ENCODE results near the gene TRPV4.

TRPV4 gene

GRCh38 chr12:109760930-109761921, 72.0 kb downstream of the TRPV4 start:
- DNase-seq (ENCODE audit: low spot score) = peak; percentile 43

- peak; percentile 45 for DNase-seq (ENCODE audit: low spot score)
These were observed 72.9 kb downstream of the TRPV4 start for GRCh38 chr12:109760031-109760929.

DNA sequence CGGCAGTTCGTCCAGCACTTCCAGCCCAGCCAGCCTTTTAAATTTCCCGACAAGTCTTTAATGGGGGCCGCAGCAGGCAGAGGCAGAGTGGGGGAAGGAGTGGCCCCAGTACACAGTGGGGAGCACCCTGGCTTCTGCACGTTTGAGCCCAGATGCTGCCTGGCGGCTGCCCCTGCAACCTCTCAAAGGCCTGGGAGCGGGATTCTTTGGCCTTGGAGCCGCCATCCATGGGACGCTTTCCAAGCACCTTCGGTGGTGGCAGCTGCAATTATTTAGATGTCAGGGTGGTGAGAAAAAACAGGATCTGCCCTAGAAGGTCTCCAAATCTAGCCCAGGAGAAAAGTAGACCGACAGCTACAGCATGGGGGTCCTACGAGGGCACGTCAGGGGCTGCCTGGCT, 73.6 kb downstream of the TRPV4 start:
- DNase-seq (ENCODE audit: low spot score) = peak; percentile 44

- peak; percentile 45 for DNase-seq (ENCODE audit: low spot score)
These were observed 74.5 kb downstream of the TRPV4 start for GRCh38 chr12:109758426-109759420.

- peak; percentile 29 for DNase-seq (ENCODE audit: low spot score)
These were observed 75.4 kb downstream of the TRPV4 start for GRCh38 chr12:109757671-109758265.

DNA sequence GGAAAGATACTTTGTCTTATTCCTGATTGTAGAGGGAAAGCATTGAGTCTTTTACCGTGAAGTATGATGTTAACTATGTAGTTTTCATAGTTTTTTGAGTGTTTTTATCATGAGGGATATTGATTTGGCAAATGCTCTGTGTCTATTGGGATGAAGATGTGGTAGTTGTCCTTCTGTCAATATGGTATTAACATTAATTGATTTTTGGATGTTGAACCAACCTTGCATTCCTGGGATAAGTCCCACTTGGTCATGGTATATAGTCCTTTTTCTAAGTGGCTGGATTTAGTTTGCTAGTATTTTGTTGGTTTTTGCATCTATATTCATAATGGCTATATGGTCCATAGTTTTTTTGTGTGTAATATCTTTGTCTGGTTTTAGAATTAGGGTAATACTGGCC, 76.7 kb downstream of the TRPV4 start:
- no peak for DNase-seq (ENCODE audit: low spot score)

DNA sequence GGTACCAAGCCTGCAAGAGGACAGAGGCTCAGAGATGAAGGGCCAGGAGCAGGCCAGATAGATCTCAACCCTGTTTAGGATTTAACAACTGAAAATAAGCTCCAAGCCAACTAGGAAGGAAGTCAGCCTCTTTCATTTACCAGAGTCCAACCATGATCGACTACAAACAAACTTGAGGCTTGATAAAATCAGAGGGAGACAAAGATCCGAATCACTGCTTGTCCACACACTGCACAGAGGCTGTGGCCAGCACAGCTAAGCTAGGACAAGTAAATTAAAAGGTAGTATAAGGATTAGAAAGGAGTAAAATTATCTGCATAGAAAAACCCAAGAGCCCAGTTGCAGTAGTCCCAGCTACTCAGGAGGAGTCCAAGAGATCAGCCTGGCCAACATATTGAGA, 79.2 kb downstream of the TRPV4 start:
- no peak for DNase-seq (ENCODE audit: low spot score)

DNA sequence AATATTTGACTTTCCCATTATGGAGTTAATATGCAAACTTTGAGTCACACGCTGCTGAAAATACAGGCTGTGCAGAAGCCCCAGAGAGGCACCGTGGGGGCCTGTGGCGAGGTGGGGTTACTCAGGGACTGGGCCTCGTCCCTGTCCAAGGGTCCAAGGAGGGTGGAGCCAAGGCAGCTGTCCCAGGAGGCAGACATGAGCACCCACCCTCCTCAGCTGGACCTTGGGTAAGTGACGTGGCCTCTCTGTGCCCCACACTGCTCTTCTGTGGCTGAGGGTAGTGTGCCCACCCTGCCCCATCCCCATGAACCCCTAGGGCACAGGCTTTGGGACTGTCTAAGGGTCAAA, 80.2 kb downstream of the TRPV4 start:
- DNase-seq (ENCODE audit: low spot score) = no peak

DNA sequence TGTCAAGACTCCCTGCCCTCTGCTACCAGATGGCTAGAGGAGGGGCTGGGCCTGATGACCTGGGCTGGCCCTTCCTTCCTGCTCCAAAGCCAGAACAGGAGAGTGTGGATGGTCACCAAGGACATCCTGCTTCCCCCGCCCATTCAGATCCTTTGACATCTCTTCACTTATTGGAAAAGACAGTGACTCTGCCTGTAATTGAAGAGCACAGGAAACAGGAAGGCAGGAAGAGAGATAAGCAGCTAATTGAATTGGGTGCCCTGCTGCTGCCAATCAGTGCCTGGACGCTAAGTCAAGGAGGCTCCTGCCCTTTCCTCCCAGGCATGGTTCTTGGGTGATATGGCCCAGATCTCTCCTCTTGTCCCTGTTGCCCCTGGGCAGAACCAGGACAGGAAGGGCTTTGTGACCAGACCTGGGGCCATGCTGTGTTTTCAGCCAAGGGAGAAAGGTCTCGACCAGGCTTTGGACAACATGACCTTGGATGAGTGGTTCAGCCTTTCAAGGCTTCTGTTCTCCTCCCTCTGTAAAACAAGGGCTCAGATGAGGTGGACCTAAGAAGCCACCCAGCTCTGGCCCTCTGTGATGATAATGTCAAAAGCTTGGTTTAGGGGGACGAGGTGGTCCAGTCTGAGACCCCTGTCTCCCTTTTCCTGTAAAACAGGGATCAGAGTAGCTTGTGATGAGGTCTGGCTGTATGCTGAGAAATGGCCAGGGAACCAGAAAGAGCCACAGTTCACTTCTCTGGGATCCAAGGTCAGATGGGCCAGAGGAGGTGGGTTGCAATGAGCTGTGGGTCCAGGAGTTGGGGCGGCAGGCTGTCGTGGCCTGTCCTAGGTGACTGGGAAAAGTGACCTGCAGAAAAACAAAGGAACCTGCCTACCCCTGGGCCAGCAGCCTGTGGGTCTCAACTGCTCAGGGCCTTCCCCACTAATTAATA, 80.8 kb downstream of the TRPV4 start:
- DNase-seq (ENCODE audit: low spot score) = no peak

- DNase-seq (ENCODE audit: low spot score) = no peak
These were observed 87.9 kb downstream of the TRPV4 start for GRCh38 chr12:109744986-109745942.

DNA sequence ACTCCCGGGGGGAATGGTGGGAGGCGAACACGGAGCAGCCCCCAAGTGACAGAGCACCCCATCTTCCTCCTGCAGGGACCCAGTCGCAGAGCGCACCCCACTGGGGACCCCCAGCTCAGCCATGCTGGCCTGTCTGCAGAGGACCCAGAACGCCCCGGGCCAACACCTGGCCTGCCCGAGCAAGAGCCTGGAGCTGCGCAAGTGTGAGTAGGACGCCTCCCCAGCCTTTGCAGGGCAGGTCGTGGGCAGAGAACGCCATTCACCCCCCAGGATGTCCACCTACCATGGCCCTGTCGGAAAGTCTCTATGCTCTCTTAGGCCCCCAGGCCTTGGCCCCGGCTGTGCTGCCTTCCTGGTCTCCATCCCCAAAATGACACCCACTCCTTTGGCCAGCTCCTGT, 89.2 kb downstream of the TRPV4 start:
- DNase-seq (ENCODE audit: low spot score) = no peak

DNA sequence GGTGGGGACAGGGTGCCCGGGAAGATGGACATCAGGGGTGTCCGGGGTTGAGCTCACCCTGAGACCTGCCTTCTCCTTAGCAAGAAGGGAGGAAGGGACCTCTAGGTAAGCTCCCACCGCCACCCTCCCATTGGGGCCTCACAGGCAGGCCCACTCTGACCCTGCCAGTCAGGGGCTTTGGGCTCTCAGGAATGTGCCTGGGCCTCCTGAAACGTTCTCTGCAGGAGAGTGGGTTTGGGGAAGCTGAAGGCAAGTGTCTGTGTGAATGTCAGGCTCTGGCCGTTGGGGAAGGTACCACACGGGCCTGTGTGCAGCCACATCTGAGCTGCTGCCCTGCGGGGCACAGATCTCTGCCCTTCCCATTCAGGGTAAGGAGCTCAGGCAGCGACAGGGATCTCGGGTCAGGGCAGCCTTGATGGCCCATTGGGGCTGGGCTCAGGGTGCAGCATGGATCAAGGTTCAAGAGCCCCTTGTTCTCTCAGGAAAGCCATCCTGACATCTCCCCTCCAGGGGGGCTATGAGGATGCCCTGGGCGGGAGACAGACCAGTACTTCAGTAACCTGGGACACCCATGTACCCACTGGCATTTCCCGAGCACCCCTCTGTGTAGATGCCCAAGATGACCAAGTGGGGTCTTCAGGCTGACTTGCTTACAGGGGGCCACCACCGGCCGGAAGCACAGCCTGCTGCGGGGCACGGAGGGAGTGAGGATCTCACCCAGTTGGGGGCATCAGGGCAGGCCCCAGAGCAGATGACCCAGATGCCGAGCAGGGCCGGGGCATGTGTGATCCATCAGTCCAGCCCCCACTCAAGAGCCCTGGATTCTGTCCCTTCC, 89.9 kb downstream of the TRPV4 start:
- DNase-seq (ENCODE audit: low spot score) = peak; percentile 47

- peak; percentile 47 for DNase-seq (ENCODE audit: low spot score)
These were observed 91.1 kb downstream of the TRPV4 start for GRCh38 chr12:109741970-109742703.

DNA sequence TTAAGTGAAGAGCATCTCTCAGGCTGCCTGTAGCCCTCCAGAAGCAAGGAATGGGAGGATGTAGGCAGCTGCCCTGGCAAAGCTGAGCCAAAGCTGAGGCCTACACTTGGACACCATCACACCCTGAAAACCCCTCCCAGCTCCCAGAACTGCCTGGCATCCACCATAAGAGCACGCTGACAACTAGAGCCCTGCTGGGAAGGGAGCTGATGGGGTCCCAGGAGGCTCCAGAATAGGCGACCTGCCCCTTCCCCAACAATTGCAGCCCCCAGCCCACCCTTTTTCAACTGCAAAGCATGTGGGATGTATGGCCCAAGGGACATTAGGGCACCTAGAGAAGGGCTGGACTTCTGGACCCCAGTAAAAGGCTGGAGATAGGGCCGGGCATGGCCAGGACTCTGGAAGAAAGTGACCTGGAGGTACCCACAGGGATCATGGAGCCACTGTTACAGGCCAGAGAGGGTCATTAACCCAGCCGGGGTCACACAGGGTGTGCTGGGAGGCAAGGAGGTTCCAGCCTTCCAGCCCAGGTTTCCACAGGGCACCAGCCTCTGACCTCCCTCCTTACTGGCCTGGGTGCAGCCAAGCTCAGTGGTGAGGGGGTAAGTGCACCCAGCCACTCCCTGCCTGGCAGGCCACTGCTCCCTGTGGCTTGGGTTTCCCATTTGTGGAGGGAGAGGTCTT, 91.8 kb downstream of the TRPV4 start:
- DNase-seq (ENCODE audit: low spot score) = peak; percentile 45

DNA sequence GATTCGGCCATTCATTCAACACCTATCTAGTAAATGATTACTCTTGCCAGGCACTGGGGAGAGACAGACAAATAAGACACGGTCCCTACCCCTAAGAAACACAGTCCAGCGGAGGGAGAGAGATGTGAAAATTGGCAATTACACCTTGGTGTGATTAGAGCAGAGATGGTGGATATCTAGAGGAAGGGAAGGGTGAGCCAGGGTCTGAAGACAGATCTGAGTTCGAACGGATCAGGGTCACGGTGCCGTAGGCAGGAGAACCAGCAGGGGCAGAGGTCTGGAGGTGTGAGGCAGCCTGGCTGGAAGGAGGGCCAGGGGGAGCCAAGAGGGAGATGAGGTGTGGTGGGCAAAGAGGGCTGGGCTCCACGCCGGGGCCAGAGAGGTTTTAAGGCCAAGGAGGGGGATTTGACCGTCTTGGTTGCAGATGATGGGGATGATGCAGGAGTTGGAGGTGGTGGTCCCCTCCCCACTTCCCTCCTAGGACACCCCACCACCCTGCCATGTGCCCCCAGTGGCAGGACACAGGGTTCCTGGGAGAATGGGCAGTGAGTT, 92.4 kb downstream of the TRPV4 start:
- DNase-seq (ENCODE audit: low spot score) = peak; percentile 38
